NB4 (cell line): Measurements from ENCODE around the gene DIDO1.

Experiments
- DNase-seq: peaks from one replicate; pipeline ENCODE4 v3.0.0; 2010; ENCODE audit warnings: low read depth
- H3K4me3 ChIP-seq: one replicate; pipeline ENCODE4 v1.5.1; 2011; ENCODE audit warnings: mild to moderate bottlenecking, low read depth, low read length, moderate library complexity
- CTCF ChIP-seq: IDR thresholded peaks from one replicate; pipeline ENCODE4 v1.5.1; 2012; ENCODE audit warnings: low read depth, low read length
- MAX ChIP-seq: IDR thresholded peaks from 2 replicates; pipeline ENCODE4 v1.6.1; 2011; ENCODE audit warnings: low read depth, low read length
- MYC ChIP-seq: IDR thresholded peaks from 2 replicates; pipeline ENCODE4 v1.6.1; 2011; ENCODE audit warnings: low read depth, low read length
- POLR2A ChIP-seq: IDR thresholded peaks from 2 replicates; pipeline ENCODE4 v1.6.1; 2011; ENCODE audit warnings: mild to moderate bottlenecking; ENCODE audit not compliant: insufficient read length; ENCODE audit errors: extremely low read depth

Gene DIDO1

GRCh38 chr20:62955519-62956386, 29.4 kb upstream of the DIDO1 start:
- DNase-seq = peak; percentile 76
- TF ChIP-seq MAX = no peak
- TF ChIP-seq MYC = no peak
- no peak for TF ChIP-seq POLR2A
- no peak for TF ChIP-seq CTCF
- no peak overlapping the region for H3K4me3 ChIP-seq

- peak overlapping the region; percentile 96 for H3K4me3 ChIP-seq
- TF ChIP-seq MYC = peak; percentile 94
- TF ChIP-seq POLR2A = no peak
- TF ChIP-seq MAX = peak; percentile 98
- DNase-seq = peak; percentile 98
Measured at GRCh38 chr20:62953839-62954703, 27.8 kb upstream of the DIDO1 start.

- DNase-seq = peak; percentile 55
- TF ChIP-seq POLR2A (no peak), CTCF (no peak), MAX (no peak), MYC (no peak)
- peak overlapping the region; percentile 96 for H3K4me3 ChIP-seq
Measured at GRCh38 chr20:62952968-62953838, 26.9 kb upstream of the DIDO1 start.

- peak within 1 kb of the TSS; percentile 96 for H3K4me3 ChIP-seq
- peak; percentile 94 for DNase-seq
- TF ChIP-seq CTCF (peak; percentile 22), MYC (peak; percentile 97), MAX (peak; percentile 95), POLR2A (peak; percentile 86)
Measured at GRCh38 chr20:62952373-62952967, 26.2 kb upstream of the DIDO1 start, which contains the start of gene SLC17A9. TSS of gene SLC17A9 (plus strand) at chr20:62952709. CDS start at chr20:62952831, 122 bp downstream.

- TF ChIP-seq CTCF (no peak), POLR2A (no peak), MAX (no peak), MYC (no peak)
- H3K4me3 ChIP-seq = peak overlapping the region; percentile 66
- no peak for DNase-seq
Measured at GRCh38 chr20:62951896-62952372, 25.6 kb upstream of the DIDO1 start.
